GM19395 (cell line): ENCODE results near the gene URGCP.

Experiments
- ATAC-seq: cut with Tn5 transposase; IDR thresholded peaks from one replicate; pipeline ENCODE4 v1.9.1; 2021; ENCODE audit warnings: mild to moderate bottlenecking, moderate library complexity; ENCODE audit not compliant: unreplicated experiment

URGCP gene, protein sequence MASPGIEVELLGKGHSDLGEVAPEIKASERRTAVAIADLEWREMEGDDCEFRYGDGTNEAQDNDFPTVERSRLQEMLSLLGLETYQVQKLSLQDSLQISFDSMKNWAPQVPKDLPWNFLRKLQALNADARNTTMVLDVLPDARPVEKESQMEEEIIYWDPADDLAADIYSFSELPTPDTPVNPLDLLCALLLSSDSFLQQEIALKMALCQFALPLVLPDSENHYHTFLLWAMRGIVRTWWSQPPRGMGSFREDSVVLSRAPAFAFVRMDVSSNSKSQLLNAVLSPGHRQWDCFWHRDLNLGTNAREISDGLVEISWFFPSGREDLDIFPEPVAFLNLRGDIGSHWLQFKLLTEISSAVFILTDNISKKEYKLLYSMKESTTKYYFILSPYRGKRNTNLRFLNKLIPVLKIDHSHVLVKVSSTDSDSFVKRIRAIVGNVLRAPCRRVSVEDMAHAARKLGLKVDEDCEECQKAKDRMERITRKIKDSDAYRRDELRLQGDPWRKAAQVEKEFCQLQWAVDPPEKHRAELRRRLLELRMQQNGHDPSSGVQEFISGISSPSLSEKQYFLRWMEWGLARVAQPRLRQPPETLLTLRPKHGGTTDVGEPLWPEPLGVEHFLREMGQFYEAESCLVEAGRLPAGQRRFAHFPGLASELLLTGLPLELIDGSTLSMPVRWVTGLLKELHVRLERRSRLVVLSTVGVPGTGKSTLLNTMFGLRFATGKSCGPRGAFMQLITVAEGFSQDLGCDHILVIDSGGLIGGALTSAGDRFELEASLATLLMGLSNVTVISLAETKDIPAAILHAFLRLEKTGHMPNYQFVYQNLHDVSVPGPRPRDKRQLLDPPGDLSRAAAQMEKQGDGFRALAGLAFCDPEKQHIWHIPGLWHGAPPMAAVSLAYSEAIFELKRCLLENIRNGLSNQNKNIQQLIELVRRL

GRCh38 chr7:43906331-43907010, at the start of gene URGCP:
Gene URGCP, minus strand, starts transcription at chr7:43906596. Its CDS starts 21 bp downstream, at chr7:43906575.
- ATAC-seq, result peak; percentile 79

GRCh38 chr7:43956027-43956426, 49.6 kb upstream of the URGCP start:
- no peak for ATAC-seq

DNA sequence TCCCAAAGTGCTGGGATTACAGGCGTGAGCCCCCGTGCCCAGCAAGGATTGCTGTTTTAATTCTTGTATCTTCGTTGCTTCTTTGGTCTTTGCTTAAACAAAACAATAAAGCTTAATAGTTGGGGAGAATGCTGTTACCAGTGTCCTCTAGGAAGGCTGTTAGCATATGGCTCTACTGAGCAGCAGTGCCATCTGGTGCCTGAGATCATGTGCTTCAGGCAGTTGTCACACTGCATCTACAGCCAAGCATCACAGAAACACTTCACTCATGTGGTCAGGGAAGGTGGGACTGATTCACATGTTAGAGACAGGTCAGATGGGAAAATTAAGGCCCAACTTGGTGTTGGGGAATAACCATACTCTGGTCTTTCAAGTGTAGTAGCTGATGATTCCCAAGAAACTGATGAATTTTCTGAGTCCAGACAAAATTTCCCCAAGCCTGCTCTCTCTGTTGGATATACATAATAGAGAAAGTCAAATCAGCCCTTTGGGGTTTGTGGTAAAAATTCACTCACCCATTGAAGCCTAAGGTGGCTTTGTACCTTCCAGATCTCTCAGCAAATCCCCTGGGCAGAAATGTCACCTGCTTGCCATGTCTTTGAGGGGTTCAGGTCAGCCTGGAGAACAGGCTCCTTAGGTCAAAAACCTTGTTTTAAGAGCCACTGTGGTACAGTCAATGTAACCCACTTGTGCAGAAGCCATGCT, 48.3 kb upstream of the URGCP start:
- ATAC-seq, result peak; percentile 63

DNA sequence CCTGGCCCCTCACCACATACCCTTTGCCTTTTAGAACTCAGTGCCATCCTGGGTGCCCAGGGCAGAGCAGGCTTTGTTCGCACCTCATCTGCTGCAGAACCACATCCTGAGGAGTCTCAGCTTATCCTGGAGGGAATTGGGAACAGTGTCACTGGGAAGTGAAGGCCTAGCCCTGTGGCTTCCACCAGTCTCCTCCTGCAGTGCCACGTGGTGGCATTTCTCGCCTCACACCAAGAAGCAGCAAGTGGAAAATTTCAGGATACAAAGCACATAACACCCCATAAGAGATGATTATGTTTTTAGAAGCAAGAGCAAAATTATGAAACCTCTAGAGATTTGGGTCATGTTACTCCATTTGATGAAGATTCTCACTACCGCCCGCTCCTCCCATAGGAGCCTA, 46.7 kb upstream of the URGCP start:
- ATAC-seq, result no peak

GRCh38 chr7:43952028-43952427, 45.6 kb upstream of the URGCP start:
- no peak for ATAC-seq

DNA sequence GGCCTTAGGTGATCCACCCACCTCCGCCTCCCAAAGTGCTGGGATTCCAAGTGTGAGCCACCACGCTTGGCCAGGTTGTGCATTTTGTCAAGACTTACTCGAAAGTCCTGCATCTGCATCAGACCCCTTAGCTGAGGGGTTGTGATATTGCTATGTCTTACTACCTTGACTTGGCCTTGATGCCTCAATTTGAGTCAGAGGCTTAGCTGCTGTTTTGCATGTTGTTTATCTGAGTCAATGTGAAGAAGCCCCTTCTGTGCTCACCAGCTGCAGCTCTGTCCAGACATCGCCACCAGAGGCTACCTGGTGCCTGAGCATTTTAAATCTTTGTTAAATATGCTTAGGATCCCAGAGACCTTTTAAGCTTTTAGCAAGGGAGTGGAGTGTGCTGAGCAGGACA, 37.9 kb upstream of the URGCP start:
- no peak for ATAC-seq

DNA sequence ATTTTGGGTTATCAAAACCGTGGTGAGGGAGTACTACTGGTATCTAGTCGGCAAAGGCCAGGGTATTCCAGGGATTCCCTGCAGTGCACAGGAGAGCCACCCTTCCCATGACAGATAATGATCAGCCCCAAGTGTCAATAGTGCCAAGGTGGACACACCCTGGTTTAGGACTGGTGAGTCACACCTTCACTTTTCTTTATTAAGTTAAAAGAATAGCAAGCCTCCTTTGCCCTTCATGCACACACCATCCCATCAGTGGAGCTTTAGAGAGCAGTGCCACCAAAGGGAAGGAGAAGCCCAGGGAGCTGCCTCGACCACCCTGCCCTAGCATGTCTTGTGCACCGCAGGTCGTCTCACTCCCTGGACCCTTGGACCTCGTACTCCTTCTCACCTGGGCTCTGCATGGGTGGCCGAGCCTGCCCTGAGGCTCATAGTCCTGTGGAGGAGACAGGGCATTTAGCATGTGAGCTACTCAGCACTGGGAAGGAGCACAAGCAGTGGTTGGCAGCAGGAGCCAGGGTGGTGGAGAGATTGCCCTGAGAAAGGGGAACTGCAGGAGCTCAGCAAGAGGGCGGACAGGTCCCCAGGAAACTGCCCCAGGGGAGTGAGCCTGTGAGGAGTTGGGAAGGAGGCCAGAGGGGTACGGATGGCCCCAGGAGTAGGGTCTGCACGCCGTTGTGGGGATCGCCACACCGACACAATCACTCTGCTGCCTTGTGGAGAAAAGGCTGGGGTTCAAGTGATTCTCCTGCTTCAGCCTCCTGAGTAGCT, 37.2 kb upstream of the URGCP start:
- ATAC-seq, result no peak

DNA sequence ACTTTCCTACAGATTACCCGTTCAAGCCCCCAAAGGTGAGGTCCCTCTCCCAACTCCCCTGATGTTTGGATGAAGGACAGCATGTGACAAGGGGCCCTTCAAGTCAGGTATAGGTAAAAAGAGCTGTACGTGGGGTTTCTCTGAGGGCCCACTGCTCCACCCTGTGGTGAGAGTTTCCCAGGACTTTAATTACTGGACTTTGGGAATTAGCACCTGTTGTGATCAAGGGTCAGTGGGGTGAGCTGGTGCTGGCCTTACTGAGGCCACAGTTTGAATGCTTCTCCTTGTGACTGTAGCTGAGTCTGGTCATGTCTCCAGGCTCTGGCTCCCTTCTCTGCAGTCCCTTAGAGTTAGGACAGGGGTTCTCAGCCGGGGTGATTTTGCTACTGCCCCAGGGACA, 36.6 kb upstream of the URGCP start:
- ATAC-seq, result no peak

GRCh38 chr7:43942250-43942649, 35.9 kb upstream of the URGCP start:
- ATAC-seq, result no peak

- ATAC-seq, result no peak
Observed at GRCh38 chr7:43938892-43939482, 32.6 kb upstream of the URGCP start.

GRCh38 chr7:43937444-43937843, 31.0 kb upstream of the URGCP start:
- no peak for ATAC-seq

- no peak for ATAC-seq
Observed at GRCh38 chr7:43933902-43934560, 27.6 kb upstream of the URGCP start.

GRCh38 chr7:43931346-43931745, 24.9 kb upstream of the URGCP start:
- ATAC-seq, result no peak

DNA sequence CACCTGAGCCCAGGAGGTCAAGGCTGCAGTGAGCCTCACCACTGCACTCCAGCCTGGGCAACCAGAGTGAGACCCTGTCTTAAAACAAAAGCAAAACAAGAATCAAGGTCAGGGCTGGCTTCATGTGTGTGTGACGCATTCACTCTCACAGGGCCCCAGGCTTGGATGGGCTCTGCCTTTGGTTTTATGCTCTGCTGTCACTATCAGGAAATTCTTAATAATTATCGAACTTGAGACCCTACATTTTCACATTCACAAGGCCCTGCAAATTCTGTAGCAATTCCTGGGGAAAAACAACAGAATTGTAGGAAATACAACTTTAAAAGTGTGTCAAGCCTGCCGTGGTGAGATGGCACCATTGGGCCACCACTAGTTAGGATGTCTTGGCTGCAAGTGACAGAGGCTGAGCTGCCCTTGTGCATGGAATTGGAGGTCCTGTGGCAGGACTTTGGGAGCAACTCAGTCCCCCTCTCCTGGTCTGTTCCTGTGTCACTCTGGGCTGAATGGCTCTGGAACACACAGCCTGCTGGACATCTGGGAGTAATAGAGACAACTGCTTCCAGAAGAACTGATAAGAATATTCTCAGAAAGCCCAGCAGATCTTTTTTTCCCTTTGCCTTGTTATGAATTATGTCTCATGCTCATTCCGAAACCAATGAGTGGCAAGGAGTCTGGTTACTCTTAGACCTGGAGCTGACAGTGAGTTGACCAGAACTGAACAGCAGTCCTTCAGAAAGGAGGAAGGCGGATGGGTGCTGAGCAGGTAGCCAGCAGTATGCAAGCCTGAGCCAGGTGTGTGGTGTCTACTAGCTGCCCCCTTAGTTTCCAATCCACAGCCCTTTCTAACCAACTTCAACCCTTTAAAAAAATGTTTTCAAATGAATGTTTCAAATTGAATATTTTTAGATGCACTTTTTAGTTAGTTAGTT, 23.4 kb upstream of the URGCP start:
- no peak for ATAC-seq

DNA sequence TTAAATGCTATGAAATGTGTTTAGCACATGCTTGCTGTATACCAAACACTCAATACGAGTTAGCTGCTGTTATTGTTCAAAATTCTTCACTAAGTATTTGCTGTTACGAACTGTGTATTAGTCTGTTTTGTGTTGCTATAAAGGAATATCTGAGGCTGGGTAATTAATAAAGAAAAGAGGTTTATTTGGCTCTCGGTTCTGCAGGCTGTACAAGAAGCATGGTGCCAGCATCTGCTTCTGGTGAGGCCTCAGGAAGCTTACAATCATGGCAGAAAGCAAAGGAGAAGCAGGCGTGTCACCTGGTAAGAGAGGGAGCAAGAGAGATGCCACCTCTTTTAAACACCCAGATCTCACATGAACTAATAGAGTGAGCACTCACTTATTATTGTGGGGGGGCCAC, 21.4 kb upstream of the URGCP start:
- no peak for ATAC-seq

- ATAC-seq, result peak; percentile 28
Observed at GRCh38 chr7:43926798-43927123, 20.4 kb upstream of the URGCP start.

DNA sequence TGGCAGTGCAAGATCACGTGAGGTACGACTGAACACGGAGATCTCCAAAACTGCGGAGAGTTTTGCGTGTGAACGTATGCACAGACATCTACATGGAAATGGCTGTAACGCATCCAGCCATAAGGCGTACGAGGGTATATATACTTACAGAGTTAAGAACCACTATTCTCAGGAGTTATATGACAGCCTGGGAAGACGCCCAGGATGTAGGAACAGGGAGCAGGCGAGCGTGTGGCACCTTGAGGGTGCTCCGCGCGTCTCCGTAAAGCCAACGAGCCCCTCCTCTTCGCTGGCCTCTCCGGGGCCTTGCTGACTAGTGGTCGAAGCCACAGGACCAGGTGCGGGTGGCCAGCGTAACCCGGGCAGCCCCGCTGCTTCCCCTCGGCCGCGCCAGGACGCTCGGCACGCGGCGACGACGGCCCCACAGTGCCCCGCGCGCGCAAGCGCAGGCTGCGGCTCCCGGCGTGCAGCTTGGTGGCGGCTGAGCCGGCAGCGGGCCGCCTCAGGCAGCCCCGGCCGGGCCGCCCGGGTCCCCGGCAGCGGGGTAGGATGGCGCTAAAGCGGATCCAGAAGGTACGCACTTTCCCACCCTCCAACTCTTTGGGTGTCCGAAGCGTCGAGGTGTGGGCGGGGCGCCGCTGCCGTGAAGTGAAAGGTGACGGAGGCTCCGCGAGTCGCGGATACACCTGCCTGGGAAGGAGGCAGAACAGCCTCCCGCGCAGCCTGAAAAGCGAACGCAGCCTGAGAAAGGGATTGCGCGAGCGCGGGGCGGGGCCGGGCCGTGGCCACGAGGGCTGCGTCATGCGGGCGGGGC, 19.8 kb upstream of the URGCP start, which contains the start of gene UBE2D4:
TSS of gene UBE2D4 (plus strand) at position 453 of the 814 bp plus-strand sequence. CDS start at position 550, 97 bp downstream.
- ATAC-seq, result peak; percentile 93
